Gastrocnemius medialis (tissue), 4 donors: ENCODE measurements around the gene CAPN5. TPM values are rescaled to one million over a fixed set of nuclear protein-coding genes. Genes with fewer than 3 reads are reported as not detected.

Experiments
- ATAC-seq, 2 donors: fragments of 150-250 bp; one replicate each; pipeline ENCODE4 v1.9.1; 2016
- DNase-seq, 2 donors: peaks; one replicate each; pipeline ENCODE4 v3.0.0-alpha.2; 2019
- H3K27ac ChIP-seq, 4 donors: fragments of 200-600 bp; sonication (generic); 1 replicate in 1 of 4; 2 replicates in 3 of 4; pipeline ENCODE4 v1.5.1; 2016 to 2018; ENCODE audit warnings: mild to moderate bottlenecking in 2 of 4, moderate library complexity in 1 of 4
- H3K27me3 ChIP-seq, 3 donors: fragments of 200-600 bp; sonication (generic) in 2 of 3; 1 replicate in 1 of 3; 2 replicates in 2 of 3; pipeline versions ENCODE4 v1.5.1 to v1.6.0; 2016 to 2019; ENCODE audit warnings: mild to moderate bottlenecking in 1 of 3, moderate library complexity in 1 of 3
- H3K36me3 ChIP-seq, 2 donors: fragments of 200-600 bp; sonication (generic) in 1 of 2; one replicate each; pipeline ENCODE4 v1.5.1; 2017 to 2018
- H3K4me1 ChIP-seq, 2 donors: fragments of 200-600 bp; sonication (generic) in 1 of 2; one replicate each; pipeline ENCODE4 v1.5.1; 2016 to 2017; ENCODE audit warnings: mild to moderate bottlenecking in 2 of 2
- H3K4me3 ChIP-seq, 4 donors: fragments of 200-600 bp; sonication (generic) in 3 of 4; 1 replicate in 1 of 4; 2 replicates in 3 of 4; pipeline ENCODE4 v1.5.1; 2016 to 2019; ENCODE audit warnings: mild to moderate bottlenecking in 2 of 4
- H3K9me3 ChIP-seq, 3 donors: fragments of 200-600 bp; sonication (generic) in 2 of 3; 1 replicate in 1 of 3; 2 replicates in 2 of 3; pipeline ENCODE4 v1.5.1; 2016 to 2019
- CTCF ChIP-seq, 5 experiments: fragments of 450-650 bp in 3 of 5; fragments of 200-600 bp in 2 of 5; sonication (generic) in 2 of 5; IDR thresholded peaks in 4 of 5; conservative IDR thresholded peaks in 1 of 5; 1 replicate in 4 of 5; 2 replicates in 1 of 5; pipeline ENCODE4 v1.5.1; 2016 to 2019; ENCODE audit warnings: antibody characterized with exemption in 5 of 5, mild to moderate bottlenecking in 3 of 5, moderate library complexity in 3 of 5
- POLR2A ChIP-seq, 2 donors: fragments of 450-650 bp; IDR thresholded peaks; one replicate each; pipeline ENCODE4 v1.6.1; 2017; ENCODE audit warnings: antibody characterized with exemption in 2 of 2, mild to moderate bottlenecking in 2 of 2, moderate library complexity in 2 of 2
- in situ Hi-C, 4 donors: fragments of 200-750 bp; cut with MboI; loops; one replicate each; pipeline versions ENCODE4 v1.15.0 to v1.8.0; 2017; ENCODE audit warnings: low sequenced_read_pairs in 4 of 4
- intact Hi-C: fragments of 100-400 bp; cut with DNase I; formaldehyde crosslinking; loops from one replicate; pipeline ENCODE4 v1.15.1; 2023; ENCODE audit warnings: low total_unique reads
- total RNA-seq, 4 donors: library from RNA; depleted of rRNA; stranded (reverse); fragments of >200 nt; gene quantifications; one replicate each; pipeline versions ENCODE4 v1.1.0 to v1.2.3, GENCODE V29; 2016

The CAPN5 gene
- total RNA-seq, 4 donors from 2014 or later, result 0.58 to 12.4 (median 1.5) TPM

GRCh38 chr11:77030834-77031414 is 35.8 kb upstream of the CAPN5 start:
- Histone ChIP-seq H3K4me1 (peaks cover 0 to 4% of the 10 kb centered on the region in 2 donors), H3K4me3 (no peak overlapping the region), H3K27me3 (peaks cover 0 to 6% (median 5%) of the 10 kb centered on the region in 3 donors), H3K36me3 (no peaks in the 10 kb centered on the region), H3K9me3 (no peaks in the 10 kb centered on the region), H3K27ac (no peak overlapping the region)
- DNase-seq (no peak), ATAC-seq (no peak)
- in situ Hi-C loops (no loop called here), intact Hi-C loops (no loop called here)
- TF ChIP-seq CTCF (IDR thresholded peaks at IDR 0.05 in 4 of 5, conservative IDR thresholded peaks at IDR 0.05 in 1 of 5) (no peak), POLR2A (IDR thresholded peaks at IDR 0.05) (no peak)

- no peak overlapping the region for H3K27ac ChIP-seq
- TF ChIP-seq CTCF (IDR thresholded peaks at IDR 0.05 in 4 of 5, conservative IDR thresholded peaks at IDR 0.05 in 1 of 5) (no peak), POLR2A (IDR thresholded peaks at IDR 0.05) (no peak)
- DNase-seq (no peak), ATAC-seq (no peak)
- intact Hi-C loops, result no loop called here
- no peaks in the 10 kb centered on the region for H3K36me3 ChIP-seq
- in situ Hi-C loops, result no loop called here
- H3K27me3 ChIP-seq, result peaks cover 2 to 6% (median 5%) of the 10 kb centered on the region in 3 donors
- no peak overlapping the region for H3K4me3 ChIP-seq
- H3K9me3 ChIP-seq, result no peaks in the 10 kb centered on the region
- H3K4me1 ChIP-seq, result peaks cover 0 to 1% of the 10 kb centered on the region in 2 donors
Observed at GRCh38 chr11:77031599-77031998, 35.2 kb upstream of the CAPN5 start.

GRCh38 chr11:77035039-77035438 is 31.7 kb upstream of the CAPN5 start:
- ATAC-seq (no peak), DNase-seq (no peak)
- in situ Hi-C loops, result no loop called here
- Histone ChIP-seq H3K27ac (no peak overlapping the region), H3K4me3 (no peak overlapping the region), H3K27me3 (peaks cover 22 to 26% (median 24%) of the 10 kb centered on the region in 3 donors), H3K4me1 (peaks cover 0 to 6% of the 10 kb centered on the region in 2 donors), H3K9me3 (no peaks in the 10 kb centered on the region), H3K36me3 (no peaks in the 10 kb centered on the region)
- TF ChIP-seq CTCF (IDR thresholded peaks at IDR 0.05 in 4 of 5, conservative IDR thresholded peaks at IDR 0.05 in 1 of 5) (no peak), POLR2A (IDR thresholded peaks at IDR 0.05) (no peak)
- intact Hi-C loops, result no loop called here

- Histone ChIP-seq H3K27ac (no peak overlapping the region), H3K4me1 (peaks cover 0 to 6% of the 10 kb centered on the region in 2 donors), H3K27me3 (peaks cover 23 to 32% (median 29%) of the 10 kb centered on the region in 3 donors), H3K9me3 (no peaks in the 10 kb centered on the region), H3K4me3 (no peak overlapping the region), H3K36me3 (no peaks in the 10 kb centered on the region)
- no peak for DNase-seq
- intact Hi-C loops, result no loop called here
- no peak for TF ChIP-seq POLR2A (IDR thresholded peaks at IDR 0.05)
- no peak for TF ChIP-seq CTCF (IDR thresholded peaks at IDR 0.05 in 4 of 5, conservative IDR thresholded peaks at IDR 0.05 in 1 of 5)
- in situ Hi-C loops, result no loop called here
- ATAC-seq, result no peak
Observed at GRCh38 chr11:77035580-77035979, 31.2 kb upstream of the CAPN5 start.

GRCh38 chr11:77036398-77036797 is 30.4 kb upstream of the CAPN5 start:
- ATAC-seq (no peak), DNase-seq (no peak)
- TF ChIP-seq CTCF (IDR thresholded peaks at IDR 0.05 in 4 of 5, conservative IDR thresholded peaks at IDR 0.05 in 1 of 5) (no peak), POLR2A (IDR thresholded peaks at IDR 0.05) (no peak)
- in situ Hi-C loops, result no loop called here
- H3K4me3 ChIP-seq, result no peak overlapping the region
- H3K9me3 ChIP-seq, result no peaks in the 10 kb centered on the region
- intact Hi-C loops, result no loop called here
- H3K27me3 ChIP-seq, result peaks cover 30 to 40% (median 31%) of the 10 kb centered on the region in 3 donors
- H3K27ac ChIP-seq, result no peak overlapping the region
- H3K36me3 ChIP-seq, result no peaks in the 10 kb centered on the region
- peaks cover 0 to 6% of the 10 kb centered on the region in 2 donors for H3K4me1 ChIP-seq
